ENCODE data around the gene BMPR1A. TPM values are rescaled to one million over a fixed set of nuclear protein-coding genes. Genes with fewer than 3 reads are reported as not detected.

BMPR1A gene
- total and polyA plus RNA-seq, 4 donors: 2.2 to 16.0 (median 8.9) TPM

DNA sequence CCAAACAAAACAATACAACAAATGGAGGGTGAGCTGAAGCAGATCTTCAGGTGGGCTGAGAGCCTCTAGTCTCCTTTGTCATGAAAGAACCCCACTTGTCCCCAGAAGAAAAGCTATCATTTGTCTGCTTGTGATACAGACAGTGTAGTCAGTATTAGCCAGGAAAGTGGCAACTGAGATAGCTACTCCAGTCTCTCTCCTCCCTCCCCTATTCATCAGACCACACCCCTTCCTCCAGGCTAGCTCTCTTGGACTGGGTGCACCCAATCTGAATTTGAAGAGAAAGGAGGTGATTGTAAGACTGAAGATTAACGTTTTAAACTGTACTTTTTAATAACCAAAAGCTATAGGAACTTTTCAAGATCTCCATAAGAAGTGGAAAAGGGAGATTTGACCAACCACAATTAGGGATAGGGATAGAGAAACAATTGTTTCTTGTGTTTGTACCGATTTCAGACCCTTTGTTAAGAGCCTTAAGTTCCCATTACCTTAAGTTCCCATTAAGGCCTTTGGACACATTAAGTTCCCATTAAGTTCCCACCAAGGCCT, 14.1 kb downstream of the BMPR1A start (continued):
- TF ChIP-seq, protein P1, sequence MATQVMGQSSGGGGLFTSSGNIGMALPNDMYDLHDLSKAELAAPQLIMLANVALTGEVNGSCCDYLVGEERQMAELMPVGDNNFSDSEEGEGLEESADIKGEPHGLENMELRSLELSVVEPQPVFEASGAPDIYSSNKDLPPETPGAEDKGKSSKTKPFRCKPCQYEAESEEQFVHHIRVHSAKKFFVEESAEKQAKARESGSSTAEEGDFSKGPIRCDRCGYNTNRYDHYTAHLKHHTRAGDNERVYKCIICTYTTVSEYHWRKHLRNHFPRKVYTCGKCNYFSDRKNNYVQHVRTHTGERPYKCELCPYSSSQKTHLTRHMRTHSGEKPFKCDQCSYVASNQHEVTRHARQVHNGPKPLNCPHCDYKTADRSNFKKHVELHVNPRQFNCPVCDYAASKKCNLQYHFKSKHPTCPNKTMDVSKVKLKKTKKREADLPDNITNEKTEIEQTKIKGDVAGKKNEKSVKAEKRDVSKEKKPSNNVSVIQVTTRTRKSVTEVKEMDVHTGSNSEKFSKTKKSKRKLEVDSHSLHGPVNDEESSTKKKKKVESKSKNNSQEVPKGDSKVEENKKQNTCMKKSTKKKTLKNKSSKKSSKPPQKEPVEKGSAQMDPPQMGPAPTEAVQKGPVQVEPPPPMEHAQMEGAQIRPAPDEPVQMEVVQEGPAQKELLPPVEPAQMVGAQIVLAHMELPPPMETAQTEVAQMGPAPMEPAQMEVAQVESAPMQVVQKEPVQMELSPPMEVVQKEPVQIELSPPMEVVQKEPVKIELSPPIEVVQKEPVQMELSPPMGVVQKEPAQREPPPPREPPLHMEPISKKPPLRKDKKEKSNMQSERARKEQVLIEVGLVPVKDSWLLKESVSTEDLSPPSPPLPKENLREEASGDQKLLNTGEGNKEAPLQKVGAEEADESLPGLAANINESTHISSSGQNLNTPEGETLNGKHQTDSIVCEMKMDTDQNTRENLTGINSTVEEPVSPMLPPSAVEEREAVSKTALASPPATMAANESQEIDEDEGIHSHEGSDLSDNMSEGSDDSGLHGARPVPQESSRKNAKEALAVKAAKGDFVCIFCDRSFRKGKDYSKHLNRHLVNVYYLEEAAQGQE (IDR thresholded peaks at IDR 0.05): no peak
- no peak for TF ChIP-seq FOXA2 (IDR thresholded peaks at IDR 0.05)
- TF ChIP-seq SP1 (IDR thresholded peaks at IDR 0.05): no peak
- no peak for TF ChIP-seq FOXA1 (IDR thresholded peaks at IDR 0.05)
- TF ChIP-seq GABPA (IDR thresholded peaks at IDR 0.05 in 1 of 2, conservative IDR thresholded peaks at IDR 0.05 in 1 of 2): no peak
- TF ChIP-seq NR2F2 (IDR thresholded peaks at IDR 0.05): no peak
- TF ChIP-seq, protein P2, sequence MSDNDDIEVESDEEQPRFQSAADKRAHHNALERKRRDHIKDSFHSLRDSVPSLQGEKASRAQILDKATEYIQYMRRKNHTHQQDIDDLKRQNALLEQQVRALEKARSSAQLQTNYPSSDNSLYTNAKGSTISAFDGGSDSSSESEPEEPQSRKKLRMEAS (IDR thresholded peaks at IDR 0.05): no peak
- TF ChIP-seq TAF1 (conservative IDR thresholded peaks at IDR 0.05): no peak
- no peak for TF ChIP-seq HNF4G (IDR thresholded peaks at IDR 0.05)
- TF ChIP-seq JUND (IDR thresholded peaks at IDR 0.05): no peak

DNA sequence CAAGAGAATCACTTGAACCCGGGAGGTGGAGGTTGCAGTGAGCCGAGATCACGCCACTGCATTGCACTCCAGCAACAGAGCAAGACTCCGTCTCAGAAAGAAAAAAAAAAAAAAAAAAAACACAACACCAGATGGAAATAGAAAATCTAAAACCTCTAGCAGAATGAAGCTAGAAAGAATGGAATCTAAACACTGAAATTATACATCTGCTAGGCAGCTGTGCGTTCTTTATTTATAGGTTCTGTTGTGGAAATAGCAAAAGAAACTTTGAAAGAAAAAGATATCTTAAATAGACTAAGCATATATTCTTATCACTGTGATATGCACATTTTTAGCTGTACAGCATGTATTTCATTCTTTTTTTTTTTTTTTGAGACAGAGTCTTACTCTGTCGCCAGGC, 17.1 kb downstream of the BMPR1A start:
- Histone ChIP-seq H3K27me3 (ENCODE audit: control insufficient read depth in 4 of 4, insufficient read depth in 4 of 4, low read length in 3 of 4) (no peaks in the 10 kb centered on the region), H3K4me3 (ENCODE audit: low read depth in 1 of 3, low read length in 3 of 3) (no peak overlapping the region), H3K36me3 (ENCODE audit: control insufficient read depth in 4 of 4, insufficient read depth in 3 of 4, low read depth in 1 of 4, low read length in 3 of 4) (no peaks in the 10 kb centered on the region), H3K4me1 (ENCODE audit: control insufficient read depth in 4 of 4, insufficient read depth in 4 of 4, low read length in 3 of 4) (peaks cover 0 to 20% (median 3%) of the 10 kb centered on the region in 4 donors), H3K9me3 (ENCODE audit: control insufficient read depth in 4 of 4, low read length in 3 of 4) (no peaks in the 10 kb centered on the region), H3K27ac (ENCODE audit: low read depth in 1 of 2, low read length in 2 of 2) (no peak overlapping the region), H3K9ac (ENCODE audit: low read depth in 1 of 2, low read length in 2 of 2) (no peak overlapping the region)
- WGBS: 94% methylated on average over 6 of the region's 6 CpGs
- no peak for DNase-seq (ENCODE audit: low spot score)
- no peak for TF ChIP-seq NR2F2 (IDR thresholded peaks at IDR 0.05)
- no peak for TF ChIP-seq HNF4G (IDR thresholded peaks at IDR 0.05)
- no peak for TF ChIP-seq RXRA (IDR thresholded peaks at IDR 0.05)
- no peak for TF ChIP-seq YY1 (IDR thresholded peaks at IDR 0.05)
- TF ChIP-seq FOXA2 (IDR thresholded peaks at IDR 0.05): no peak

DNA sequence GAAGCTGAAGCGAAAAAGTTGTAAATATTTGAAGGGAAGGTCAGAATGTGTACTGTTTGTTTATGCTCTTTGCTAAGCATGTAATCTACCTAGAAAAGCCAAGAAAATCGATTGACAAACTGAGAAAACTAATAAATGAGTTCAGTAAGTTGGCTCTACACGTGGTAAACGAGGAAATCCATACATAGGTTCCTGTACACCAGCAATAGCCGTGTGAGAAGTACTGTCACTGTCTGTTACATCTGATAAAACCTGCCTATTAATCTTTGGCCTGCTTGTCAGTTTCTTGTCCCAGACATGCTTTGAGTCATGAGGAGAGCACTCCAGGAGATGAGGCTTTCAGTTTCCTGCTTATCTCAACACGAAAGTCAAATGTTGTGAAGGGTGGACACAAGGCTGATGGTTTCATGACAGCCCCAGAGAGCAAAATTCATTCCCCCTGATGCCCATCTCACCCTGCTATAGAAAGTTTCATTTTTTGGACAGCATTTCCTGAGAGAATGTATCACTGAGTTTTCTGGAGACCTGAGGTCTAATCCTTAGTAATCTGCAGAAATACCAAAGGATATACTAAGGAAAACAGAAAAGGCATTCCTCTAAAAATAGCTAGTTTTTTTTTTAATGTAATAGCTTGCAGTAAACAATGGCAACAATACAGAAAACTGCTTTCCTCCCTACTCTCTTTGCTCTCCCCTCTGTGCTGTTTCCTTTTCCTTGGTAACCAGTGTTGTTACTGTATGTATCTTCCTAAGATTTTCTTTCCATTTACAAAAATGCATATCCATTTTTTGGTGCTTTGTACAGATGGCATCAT, 18.8 kb downstream of the BMPR1A start:
- Histone ChIP-seq H3K4me3 (ENCODE audit: low read depth in 1 of 3, low read length in 3 of 3) (peak overlapping the region in 1 of 3 donors; percentile 20), H3K36me3 (ENCODE audit: control insufficient read depth in 4 of 4, insufficient read depth in 3 of 4, low read depth in 1 of 4, low read length in 3 of 4) (no peaks in the 10 kb centered on the region), H3K9me3 (ENCODE audit: control insufficient read depth in 4 of 4, low read length in 3 of 4) (no peaks in the 10 kb centered on the region), H3K9ac (ENCODE audit: low read depth in 1 of 2, low read length in 2 of 2) (peak overlapping the region in 1 of 2 donors; percentile 77), H3K27me3 (ENCODE audit: control insufficient read depth in 4 of 4, insufficient read depth in 4 of 4, low read length in 3 of 4) (no peaks in the 10 kb centered on the region), H3K27ac (ENCODE audit: low read depth in 1 of 2, low read length in 2 of 2) (no peak overlapping the region), H3K4me1 (ENCODE audit: control insufficient read depth in 4 of 4, insufficient read depth in 4 of 4, low read length in 3 of 4) (peaks cover 0 to 23% (median 3%) of the 10 kb centered on the region in 4 donors)
- WGBS: 17% methylated on average over 6 of the region's 6 CpGs
- DNase-seq (ENCODE audit: low spot score): no peak
- TF ChIP-seq, protein P3, sequence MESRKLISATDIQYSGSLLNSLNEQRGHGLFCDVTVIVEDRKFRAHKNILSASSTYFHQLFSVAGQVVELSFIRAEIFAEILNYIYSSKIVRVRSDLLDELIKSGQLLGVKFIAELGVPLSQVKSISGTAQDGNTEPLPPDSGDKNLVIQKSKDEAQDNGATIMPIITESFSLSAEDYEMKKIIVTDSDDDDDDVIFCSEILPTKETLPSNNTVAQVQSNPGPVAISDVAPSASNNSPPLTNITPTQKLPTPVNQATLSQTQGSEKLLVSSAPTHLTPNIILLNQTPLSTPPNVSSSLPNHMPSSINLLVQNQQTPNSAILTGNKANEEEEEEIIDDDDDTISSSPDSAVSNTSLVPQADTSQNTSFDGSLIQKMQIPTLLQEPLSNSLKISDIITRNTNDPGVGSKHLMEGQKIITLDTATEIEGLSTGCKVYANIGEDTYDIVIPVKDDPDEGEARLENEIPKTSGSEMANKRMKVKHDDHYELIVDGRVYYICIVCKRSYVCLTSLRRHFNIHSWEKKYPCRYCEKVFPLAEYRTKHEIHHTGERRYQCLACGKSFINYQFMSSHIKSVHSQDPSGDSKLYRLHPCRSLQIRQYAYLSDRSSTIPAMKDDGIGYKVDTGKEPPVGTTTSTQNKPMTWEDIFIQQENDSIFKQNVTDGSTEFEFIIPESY (IDR thresholded peaks at IDR 0.05): no peak
- TF ChIP-seq FOXA2 (IDR thresholded peaks at IDR 0.05) (no peak), SP1 (IDR thresholded peaks at IDR 0.05) (peak; percentile 28), EGR1 (IDR thresholded peaks at IDR 0.05; ENCODE audit: low read depth in 2 of 2) (no peak), YY1 (IDR thresholded peaks at IDR 0.05) (no peak), HNF4G (IDR thresholded peaks at IDR 0.05) (no peak), RXRA (IDR thresholded peaks at IDR 0.05) (peak; percentile 12 to 14), HNF4A (conservative IDR thresholded peaks at IDR 0.05) (peak in 1 of 2 donors; percentile 55), GABPA (IDR thresholded peaks at IDR 0.05 in 1 of 2, conservative IDR thresholded peaks at IDR 0.05 in 1 of 2) (no peak), JUND (IDR thresholded peaks at IDR 0.05) (peak in 1 of 2 donors; percentile 45), FOXA1 (IDR thresholded peaks at IDR 0.05) (no peak)
- TF ChIP-seq, protein P4, sequence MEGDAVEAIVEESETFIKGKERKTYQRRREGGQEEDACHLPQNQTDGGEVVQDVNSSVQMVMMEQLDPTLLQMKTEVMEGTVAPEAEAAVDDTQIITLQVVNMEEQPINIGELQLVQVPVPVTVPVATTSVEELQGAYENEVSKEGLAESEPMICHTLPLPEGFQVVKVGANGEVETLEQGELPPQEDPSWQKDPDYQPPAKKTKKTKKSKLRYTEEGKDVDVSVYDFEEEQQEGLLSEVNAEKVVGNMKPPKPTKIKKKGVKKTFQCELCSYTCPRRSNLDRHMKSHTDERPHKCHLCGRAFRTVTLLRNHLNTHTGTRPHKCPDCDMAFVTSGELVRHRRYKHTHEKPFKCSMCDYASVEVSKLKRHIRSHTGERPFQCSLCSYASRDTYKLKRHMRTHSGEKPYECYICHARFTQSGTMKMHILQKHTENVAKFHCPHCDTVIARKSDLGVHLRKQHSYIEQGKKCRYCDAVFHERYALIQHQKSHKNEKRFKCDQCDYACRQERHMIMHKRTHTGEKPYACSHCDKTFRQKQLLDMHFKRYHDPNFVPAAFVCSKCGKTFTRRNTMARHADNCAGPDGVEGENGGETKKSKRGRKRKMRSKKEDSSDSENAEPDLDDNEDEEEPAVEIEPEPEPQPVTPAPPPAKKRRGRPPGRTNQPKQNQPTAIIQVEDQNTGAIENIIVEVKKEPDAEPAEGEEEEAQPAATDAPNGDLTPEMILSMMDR (IDR thresholded peaks at IDR 0.05; ENCODE audit: low read depth, low read length, missing input control): no peak
- TF ChIP-seq, protein P2 (IDR thresholded peaks at IDR 0.05): peak; percentile 12
- TF ChIP-seq, protein P5, sequence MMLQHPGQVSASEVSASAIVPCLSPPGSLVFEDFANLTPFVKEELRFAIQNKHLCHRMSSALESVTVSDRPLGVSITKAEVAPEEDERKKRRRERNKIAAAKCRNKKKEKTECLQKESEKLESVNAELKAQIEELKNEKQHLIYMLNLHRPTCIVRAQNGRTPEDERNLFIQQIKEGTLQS (IDR thresholded peaks at IDR 0.05): no peak
